ENCODE data around the gene FOXJ2.
"Not testable (repeated sequence)": the region's sequence is repeated elsewhere in the genome, so short reads cannot be mapped to it uniquely, and the experiment has no call there.

The FOXJ2 gene

DNA sequence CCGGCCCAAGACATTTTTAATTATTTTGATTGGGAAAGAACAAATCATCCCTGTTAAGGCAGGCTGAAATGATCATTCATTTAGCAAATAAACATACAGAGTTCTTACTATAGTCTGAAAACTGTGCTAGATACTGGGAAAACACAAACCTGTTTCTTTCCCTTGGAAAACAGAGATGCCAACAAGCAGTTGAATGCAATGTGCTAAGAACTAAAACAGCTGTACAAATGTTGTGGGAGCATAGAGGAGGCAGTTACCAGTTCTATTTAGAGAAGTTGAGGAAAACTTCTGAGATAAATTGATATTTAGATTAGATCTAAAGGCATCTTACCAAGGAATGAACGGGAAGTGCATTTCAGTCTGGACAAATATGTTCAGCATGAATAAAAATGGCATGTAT lies 46.4 kb downstream of the FOXJ2 start:
- Histone ChIP-seq H4K5ac (ENCODE audit: low read length) (no peak overlapping the region), H3K79me2 (ENCODE audit: control insufficient read depth, insufficient read depth, low read length) (peaks cover 12% of the 10 kb centered on the region), H3K4me3 (ENCODE audit: low read length) (no peak overlapping the region), H3K27me3 (ENCODE audit: insufficient read depth, low read length, poor library complexity) (no peaks in the 10 kb centered on the region), H3K27ac (ENCODE audit: low read depth, low read length) (no peak overlapping the region), H3K18ac (ENCODE audit: low read length) (no peak overlapping the region), H3K23ac (ENCODE audit: low read length) (no peak overlapping the region), H2BK120ac (ENCODE audit: low read depth, low read length) (no peak overlapping the region), H2AK5ac (ENCODE audit: low read length) (no peak overlapping the region), H3K4ac (ENCODE audit: low read depth, low read length) (no peak overlapping the region), H4K8ac (ENCODE audit: low read depth, low read length) (no peak overlapping the region), H3K9ac (ENCODE audit: low read length) (no peak overlapping the region), H3K36me3 (ENCODE audit: control insufficient read depth, insufficient read depth, low read length) (no peaks in the 10 kb centered on the region), H2BK5ac (ENCODE audit: low read length) (no peak overlapping the region), H3K56ac (ENCODE audit: low read length) (no peak overlapping the region), H3K79me1 (ENCODE audit: low read length) (peaks cover 2% of the 10 kb centered on the region), H2BK15ac (replicated peaks; ENCODE audit: low read depth) (no peak overlapping the region), H3K4me2 (ENCODE audit: low read length) (no peak overlapping the region), H3K4me1 (ENCODE audit: control insufficient read depth, low read depth, low read length) (peaks cover 3% of the 10 kb centered on the region)
- no peak for DNase-seq
- WGBS (ENCODE audit: extremely low coverage, insufficient coverage, low lambda C conversion rate): no CpG with 5 or more reads among the region's 2 CpGs

GRCh38 chr12:8080120-8080519 lies 47.6 kb downstream of the FOXJ2 start:
- Histone ChIP-seq H3K9ac (ENCODE audit: low read length) (no peak overlapping the region), H3K27ac (ENCODE audit: low read depth, low read length) (no peak overlapping the region), H3K23ac (ENCODE audit: low read length) (no peak overlapping the region), H3K27me3 (ENCODE audit: insufficient read depth, low read length, poor library complexity) (no peaks in the 10 kb centered on the region), H2AK5ac (ENCODE audit: low read length) (no peak overlapping the region), H4K5ac (ENCODE audit: low read length) (no peak overlapping the region), H2BK5ac (ENCODE audit: low read length) (no peak overlapping the region), H2BK120ac (ENCODE audit: low read depth, low read length) (no peak overlapping the region), H3K4me1 (ENCODE audit: control insufficient read depth, low read depth, low read length) (peaks cover 3% of the 10 kb centered on the region), H2BK15ac (replicated peaks; ENCODE audit: low read depth) (no peak overlapping the region), H3K36me3 (ENCODE audit: control insufficient read depth, insufficient read depth, low read length) (no peaks in the 10 kb centered on the region), H3K79me2 (ENCODE audit: control insufficient read depth, insufficient read depth, low read length) (peaks cover 15% of the 10 kb centered on the region), H3K4me2 (ENCODE audit: low read length) (no peak overlapping the region), H3K56ac (ENCODE audit: low read length) (no peak overlapping the region), H3K4me3 (ENCODE audit: low read length) (no peak overlapping the region), H4K8ac (ENCODE audit: low read depth, low read length) (no peak overlapping the region), H3K4ac (ENCODE audit: low read depth, low read length) (no peak overlapping the region), H3K79me1 (ENCODE audit: low read length) (peaks cover 2% of the 10 kb centered on the region), H3K18ac (ENCODE audit: low read length) (no peak overlapping the region)
- DNase-seq: no peak

DNA sequence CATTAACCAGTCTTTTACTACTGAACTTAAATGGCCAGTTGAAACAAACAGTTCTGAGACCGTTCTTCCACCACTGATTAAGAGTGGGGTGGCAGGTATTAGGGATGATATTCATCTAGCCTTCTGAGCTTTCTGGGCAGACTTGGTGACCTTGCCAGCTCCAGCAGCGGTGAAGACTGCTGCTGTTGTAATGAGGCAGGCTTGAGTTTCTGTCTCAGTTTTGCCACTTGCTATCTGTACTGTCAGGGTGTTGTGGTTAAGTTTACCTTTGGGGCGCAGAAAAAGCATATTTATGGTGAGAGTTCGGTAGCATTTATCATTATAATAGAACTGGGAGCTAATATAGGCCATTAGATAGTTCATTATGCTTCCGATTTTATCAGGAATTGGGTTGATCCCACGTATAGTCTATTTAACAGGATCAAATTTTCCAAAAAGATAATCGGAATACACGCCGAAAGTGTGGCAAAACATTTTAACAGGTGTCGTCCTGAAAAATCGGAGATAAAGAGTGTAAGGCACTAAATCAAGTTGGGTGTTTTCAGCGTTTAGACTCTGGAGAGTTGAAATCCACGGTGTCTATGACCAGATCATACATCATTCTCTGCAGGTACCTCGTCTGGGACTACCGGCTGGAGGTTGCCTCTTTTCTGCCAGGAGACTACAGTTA lies 48.9 kb downstream of the FOXJ2 start:
- Histone ChIP-seq H2AK5ac (ENCODE audit: low read length) (no peak overlapping the region), H3K4me2 (ENCODE audit: low read length) (peak overlapping the region; percentile 68), H3K27me3 (ENCODE audit: insufficient read depth, low read length, poor library complexity) (no peaks in the 10 kb centered on the region), H2BK5ac (ENCODE audit: low read length) (no peak overlapping the region), H3K79me2 (ENCODE audit: control insufficient read depth, insufficient read depth, low read length) (peaks cover 15% of the 10 kb centered on the region), H3K4me3 (ENCODE audit: low read length) (peak overlapping the region; percentile 93), H4K5ac (ENCODE audit: low read length) (no peak overlapping the region), H2BK120ac (ENCODE audit: low read depth, low read length) (no peak overlapping the region), H3K23ac (ENCODE audit: low read length) (no peak overlapping the region), H3K27ac (ENCODE audit: low read depth, low read length) (peak overlapping the region; percentile 76), H2BK15ac (replicated peaks; ENCODE audit: low read depth) (no peak overlapping the region), H4K8ac (ENCODE audit: low read depth, low read length) (no peak overlapping the region), H3K4me1 (ENCODE audit: control insufficient read depth, low read depth, low read length) (peaks cover 3% of the 10 kb centered on the region), H3K36me3 (ENCODE audit: control insufficient read depth, insufficient read depth, low read length) (no peaks in the 10 kb centered on the region), H3K18ac (ENCODE audit: low read length) (peak overlapping the region; percentile 69), H3K9ac (ENCODE audit: low read length) (peak overlapping the region; percentile 87), H3K56ac (ENCODE audit: low read length) (peak overlapping the region; percentile 95), H3K4ac (ENCODE audit: low read depth, low read length) (peak overlapping the region; percentile 50), H3K79me1 (ENCODE audit: low read length) (peaks cover 2% of the 10 kb centered on the region)
- no peak for DNase-seq
- WGBS (ENCODE audit: extremely low coverage, insufficient coverage, low lambda C conversion rate): no CpG with 5 or more reads among the region's 15 CpGs

- Histone ChIP-seq H2BK15ac (replicated peaks; ENCODE audit: low read depth) (no peak overlapping the region), H3K4ac (ENCODE audit: low read depth, low read length) (no peak overlapping the region), H3K36me3 (ENCODE audit: control insufficient read depth, insufficient read depth, low read length) (no peaks in the 10 kb centered on the region), H3K27me3 (ENCODE audit: insufficient read depth, low read length, poor library complexity) (no peaks in the 10 kb centered on the region), H2AK5ac (ENCODE audit: low read length) (no peak overlapping the region), H3K27ac (ENCODE audit: low read depth, low read length) (no peak overlapping the region), H4K8ac (ENCODE audit: low read depth, low read length) (no peak overlapping the region), H2BK120ac (ENCODE audit: low read depth, low read length) (no peak overlapping the region), H3K56ac (ENCODE audit: low read length) (peak overlapping the region; percentile 97), H3K18ac (ENCODE audit: low read length) (no peak overlapping the region), H3K9ac (ENCODE audit: low read length) (peak overlapping the region; percentile 79), H2BK5ac (ENCODE audit: low read length) (no peak overlapping the region), H3K4me3 (ENCODE audit: low read length) (peak overlapping the region; percentile 93), H3K79me2 (ENCODE audit: control insufficient read depth, insufficient read depth, low read length) (peaks cover 16% of the 10 kb centered on the region), H3K79me1 (ENCODE audit: low read length) (peaks cover 2% of the 10 kb centered on the region), H3K4me2 (ENCODE audit: low read length) (peak overlapping the region; percentile 65), H4K5ac (ENCODE audit: low read length) (no peak overlapping the region), H3K23ac (ENCODE audit: low read length) (no peak overlapping the region), H3K4me1 (ENCODE audit: control insufficient read depth, low read depth, low read length) (peaks cover 3% of the 10 kb centered on the region)
- DNase-seq: no peak
- WGBS (ENCODE audit: extremely low coverage, insufficient coverage, low lambda C conversion rate): no CpG with 5 or more reads among the region's 4 CpGs
These were observed 50.2 kb downstream of the FOXJ2 start for GRCh38 chr12:8082808-8083100.

DNA sequence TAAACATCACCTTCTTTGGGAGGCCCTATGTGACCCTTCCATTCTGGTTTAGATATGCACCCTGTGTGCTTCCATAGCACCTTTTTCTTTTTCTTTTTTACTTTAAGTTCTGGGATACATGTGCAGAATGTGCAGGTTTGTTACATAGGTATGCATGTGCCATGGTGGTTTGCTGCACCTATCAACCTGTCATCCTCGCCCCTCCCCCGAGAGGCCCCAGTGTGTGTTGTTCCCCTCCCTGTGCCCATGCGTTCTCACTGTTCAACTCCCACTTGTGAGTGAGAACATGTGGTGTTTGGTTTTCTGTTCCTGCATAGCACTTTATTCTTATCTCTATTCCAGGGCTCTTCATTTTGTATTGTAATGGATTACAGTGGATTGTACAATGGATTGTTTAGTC lies 51.8 kb downstream of the FOXJ2 start:
- H3K23ac ChIP-seq (ENCODE audit: low read length); H3K18ac ChIP-seq (ENCODE audit: low read length); H2BK120ac ChIP-seq (ENCODE audit: low read depth, low read length); H3K27me3 ChIP-seq (ENCODE audit: insufficient read depth, low read length, poor library complexity); H3K4me2 ChIP-seq (ENCODE audit: low read length); H2AK5ac ChIP-seq (ENCODE audit: low read length); H3K9ac ChIP-seq (ENCODE audit: low read length); H3K56ac ChIP-seq (ENCODE audit: low read length); H3K4ac ChIP-seq (ENCODE audit: low read depth, low read length); H3K4me3 ChIP-seq (ENCODE audit: low read length); H4K8ac ChIP-seq (ENCODE audit: low read depth, low read length); H4K5ac ChIP-seq (ENCODE audit: low read length); H3K27ac ChIP-seq (ENCODE audit: low read depth, low read length); H3K79me1 ChIP-seq (ENCODE audit: low read length); H2BK5ac ChIP-seq (ENCODE audit: low read length); H3K36me3 ChIP-seq (ENCODE audit: control insufficient read depth, insufficient read depth, low read length); H2BK15ac ChIP-seq (replicated peaks; ENCODE audit: low read depth); H3K4me1 ChIP-seq (ENCODE audit: control insufficient read depth, low read depth, low read length); DNase-seq: not testable (repeated sequence)
- no CpG with 5 or more reads among the region's 3 CpGs for WGBS (ENCODE audit: extremely low coverage, insufficient coverage, low lambda C conversion rate)
- peaks cover 18% of the 10 kb centered on the region for H3K79me2 ChIP-seq (ENCODE audit: control insufficient read depth, insufficient read depth, low read length)

DNA sequence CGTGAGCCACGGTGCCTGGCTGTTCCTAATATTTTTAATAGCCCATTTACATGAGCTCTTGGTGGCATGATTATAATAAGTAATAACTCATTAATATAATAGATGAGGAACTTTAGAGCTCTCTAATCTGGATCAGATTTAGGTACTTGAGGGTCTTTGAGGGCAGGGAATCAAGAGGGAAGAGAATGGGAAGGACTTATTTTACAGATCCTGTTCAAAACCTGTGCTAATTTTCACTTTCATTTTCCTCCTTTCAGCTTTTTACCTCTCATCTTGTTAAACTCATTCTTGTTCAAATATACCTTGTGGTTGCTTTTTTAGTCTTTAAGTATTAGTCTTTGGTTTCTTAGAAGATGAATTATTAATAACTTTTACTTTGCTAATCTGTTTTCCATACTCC lies 55.1 kb downstream of the FOXJ2 start:
- peaks cover 13% of the 10 kb centered on the region for H3K79me2 ChIP-seq (ENCODE audit: control insufficient read depth, insufficient read depth, low read length)
- no peak overlapping the region for H3K4me2 ChIP-seq (ENCODE audit: low read length)
- peaks cover 3% of the 10 kb centered on the region for H3K36me3 ChIP-seq (ENCODE audit: control insufficient read depth, insufficient read depth, low read length)
- no peak overlapping the region for H3K4me3 ChIP-seq (ENCODE audit: low read length)
- no peak overlapping the region for H2AK5ac ChIP-seq (ENCODE audit: low read length)
- no peak overlapping the region for H3K23ac ChIP-seq (ENCODE audit: low read length)
- H2BK5ac ChIP-seq (ENCODE audit: low read length): no peak overlapping the region
- H3K9ac ChIP-seq (ENCODE audit: low read length): no peak overlapping the region
- no peak overlapping the region for H3K56ac ChIP-seq (ENCODE audit: low read length)
- no peak overlapping the region for H4K8ac ChIP-seq (ENCODE audit: low read depth, low read length)
- no CpG with 5 or more reads among the region's 2 CpGs for WGBS (ENCODE audit: extremely low coverage, insufficient coverage, low lambda C conversion rate)
- no peak overlapping the region for H3K4ac ChIP-seq (ENCODE audit: low read depth, low read length)
- no peaks in the 10 kb centered on the region for H3K27me3 ChIP-seq (ENCODE audit: insufficient read depth, low read length, poor library complexity)
- no peak overlapping the region for H2BK120ac ChIP-seq (ENCODE audit: low read depth, low read length)
- DNase-seq: no peak
- H3K79me1 ChIP-seq (ENCODE audit: low read length): peaks cover 4% of the 10 kb centered on the region
- no peak overlapping the region for H3K18ac ChIP-seq (ENCODE audit: low read length)
- peaks cover 1% of the 10 kb centered on the region for H3K4me1 ChIP-seq (ENCODE audit: control insufficient read depth, low read depth, low read length)
- H3K27ac ChIP-seq (ENCODE audit: low read depth, low read length): no peak overlapping the region
- no peak overlapping the region for H2BK15ac ChIP-seq (replicated peaks; ENCODE audit: low read depth)
- no peak overlapping the region for H4K5ac ChIP-seq (ENCODE audit: low read length)
